HepG2 (cell line): Measurements from ENCODE around the gene TBC1D10B. TPM values are rescaled to one million over a fixed set of nuclear protein-coding genes. Genes with fewer than 3 reads are reported as not detected.

Experiments
- BCL6 ChIP-seq: IDR thresholded peaks from 2 replicates; pipeline ENCODE4 v1.6.1; 2016; ENCODE audit warnings: missing genetic modification reagents, missing compliant biosample characterization
- CHD2 ChIP-seq: IDR thresholded peaks from 2 replicates; pipeline ENCODE4 v1.6.1; 2011; ENCODE audit warnings: low read depth, low read length, improper control_type of control experiment
- HMG20B ChIP-seq: conservative IDR thresholded peaks from 2 replicates; pipeline ENCODE4 v1.6.1; 2016; ENCODE audit warnings: missing genetic modification reagents, missing compliant biosample characterization
- MAF1 ChIP-seq: sonication (generic); formaldehyde crosslinking; IDR thresholded peaks from 2 replicates; pipeline ENCODE4 v1.5.0; 2020; ENCODE audit warnings: missing genetic modification reagents, borderline replicate concordance
- TAF1 ChIP-seq: sonication (generic); formaldehyde crosslinking; IDR thresholded peaks from 2 replicates; pipeline ENCODE4 v1.4.0; 2020; ENCODE audit warnings: missing genetic modification reagents
- ZNF234 ChIP-seq: sonication (generic); formaldehyde crosslinking; conservative IDR thresholded peaks from 2 replicates; pipeline ENCODE4 v1.5.1; 2020; ENCODE audit warnings: mild to moderate bottlenecking, missing genetic modification reagents
- ZNF256 ChIP-seq: sonication (generic); formaldehyde crosslinking; conservative IDR thresholded peaks from 2 replicates; pipeline ENCODE4 v1.4.0; 2020; ENCODE audit warnings: missing genetic modification reagents
- ZNF484 ChIP-seq: sonication (generic); formaldehyde crosslinking; IDR thresholded peaks from 2 replicates; pipeline ENCODE4 v1.5.1; 2020; ENCODE audit warnings: mild to moderate bottlenecking, low read depth, missing genetic modification reagents, borderline replicate concordance
- polyA plus RNA-seq, 8 experiments: library from polyadenylated mRNA; depleted of rRNA in 3 of 8; stranded (reverse) in 7 of 8; unstranded in 1 of 8; fragments of >200 nt; fragmentation: Illumina TruSeq in 4 of 8; extraction: Trizol in 4 of 8; gene quantifications; 2 replicates each; pipeline versions ENCODE4 v1.2.1 to v1.2.3, GENCODE V29; 2011 to 2016; ENCODE audit warnings: low read depth in 4 of 8, missing spikeins in 1 of 8, mixed read lengths in 1 of 8; ENCODE audit not compliant: insufficient read depth in 1 of 8
- total RNA-seq, 5 experiments: library from RNA; depleted of rRNA; stranded (reverse); fragments of >200 nt; fragmentation: Illumina TruSeq; extraction: Trizol; gene quantifications; 2 replicates each; pipeline ENCODE4 v1.2.3, GENCODE V29; 2016; ENCODE audit warnings: low read depth in 1 of 5
- TF ChIP-seq, protein P1 (sequence below): sonication (generic); formaldehyde crosslinking; IDR thresholded peaks from 2 replicates; pipeline ENCODE4 v1.5.0; 2020; ENCODE audit warnings: missing genetic modification reagents
- TF ChIP-seq, protein P2 (sequence below): sonication (generic); formaldehyde crosslinking; IDR thresholded peaks from 2 replicates; pipeline ENCODE4 v1.9.0; 2021; ENCODE audit warnings: mild to moderate bottlenecking, missing genetic modification reagents
- TF ChIP-seq, protein P3 (sequence below): IDR thresholded peaks from 2 replicates; pipeline ENCODE4 v1.4.0; 2020; ENCODE audit warnings: mild to moderate bottlenecking, missing genetic modification reagents
- TF ChIP-seq, protein P4 (sequence below): sonication (generic); formaldehyde crosslinking; IDR thresholded peaks from 2 replicates; pipeline ENCODE4 v1.5.1; 2020; ENCODE audit warnings: mild to moderate bottlenecking, missing genetic modification reagents, moderate library complexity

The TBC1D10B gene
- total and polyA plus RNA-seq, 2 of the 13 experiments (the other 11 are each of a cell fraction or from before 2014, with no cell fraction given) = 15.7 to 24.8 TPM

DNA sequence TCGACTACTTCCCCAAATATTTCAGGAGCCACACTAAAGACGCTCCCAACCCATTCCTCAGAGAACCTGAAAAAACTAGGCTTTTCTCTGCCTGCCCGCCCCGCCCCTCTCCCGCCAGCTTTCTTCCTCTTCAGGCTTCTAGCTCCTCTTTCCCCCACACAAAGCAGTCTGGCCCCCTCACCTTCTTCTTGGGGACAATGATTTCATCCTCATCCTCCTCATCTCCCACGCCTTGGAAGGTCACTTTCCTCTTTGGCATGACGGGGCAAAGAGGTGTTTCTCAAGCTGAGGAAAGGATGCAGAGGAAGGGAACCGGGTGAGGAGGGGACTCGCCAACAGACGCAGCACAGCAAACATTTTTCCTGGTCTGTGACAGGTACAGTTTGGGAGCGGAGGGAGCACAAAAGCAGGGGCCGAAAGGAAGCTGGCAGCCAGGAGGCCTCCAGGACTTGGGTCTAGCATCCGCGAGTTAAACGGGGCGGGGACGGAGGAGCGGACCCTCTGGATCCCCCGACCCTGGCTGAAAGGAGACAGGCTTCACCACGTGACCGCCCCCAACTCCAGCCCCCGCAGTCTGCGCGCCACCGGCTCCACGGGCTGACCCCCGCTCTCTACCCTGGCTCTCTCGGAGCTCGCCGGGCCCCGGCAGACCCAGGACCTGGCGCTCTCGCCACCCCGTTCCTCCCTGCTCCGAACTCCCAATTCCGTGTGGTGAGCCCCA is 15.7 kb downstream of the TBC1D10B start (continued):
- TF ChIP-seq, protein P1, sequence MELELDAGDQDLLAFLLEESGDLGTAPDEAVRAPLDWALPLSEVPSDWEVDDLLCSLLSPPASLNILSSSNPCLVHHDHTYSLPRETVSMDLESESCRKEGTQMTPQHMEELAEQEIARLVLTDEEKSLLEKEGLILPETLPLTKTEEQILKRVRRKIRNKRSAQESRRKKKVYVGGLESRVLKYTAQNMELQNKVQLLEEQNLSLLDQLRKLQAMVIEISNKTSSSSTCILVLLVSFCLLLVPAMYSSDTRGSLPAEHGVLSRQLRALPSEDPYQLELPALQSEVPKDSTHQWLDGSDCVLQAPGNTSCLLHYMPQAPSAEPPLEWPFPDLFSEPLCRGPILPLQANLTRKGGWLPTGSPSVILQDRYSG = no peak
- TF ChIP-seq, protein P2, sequence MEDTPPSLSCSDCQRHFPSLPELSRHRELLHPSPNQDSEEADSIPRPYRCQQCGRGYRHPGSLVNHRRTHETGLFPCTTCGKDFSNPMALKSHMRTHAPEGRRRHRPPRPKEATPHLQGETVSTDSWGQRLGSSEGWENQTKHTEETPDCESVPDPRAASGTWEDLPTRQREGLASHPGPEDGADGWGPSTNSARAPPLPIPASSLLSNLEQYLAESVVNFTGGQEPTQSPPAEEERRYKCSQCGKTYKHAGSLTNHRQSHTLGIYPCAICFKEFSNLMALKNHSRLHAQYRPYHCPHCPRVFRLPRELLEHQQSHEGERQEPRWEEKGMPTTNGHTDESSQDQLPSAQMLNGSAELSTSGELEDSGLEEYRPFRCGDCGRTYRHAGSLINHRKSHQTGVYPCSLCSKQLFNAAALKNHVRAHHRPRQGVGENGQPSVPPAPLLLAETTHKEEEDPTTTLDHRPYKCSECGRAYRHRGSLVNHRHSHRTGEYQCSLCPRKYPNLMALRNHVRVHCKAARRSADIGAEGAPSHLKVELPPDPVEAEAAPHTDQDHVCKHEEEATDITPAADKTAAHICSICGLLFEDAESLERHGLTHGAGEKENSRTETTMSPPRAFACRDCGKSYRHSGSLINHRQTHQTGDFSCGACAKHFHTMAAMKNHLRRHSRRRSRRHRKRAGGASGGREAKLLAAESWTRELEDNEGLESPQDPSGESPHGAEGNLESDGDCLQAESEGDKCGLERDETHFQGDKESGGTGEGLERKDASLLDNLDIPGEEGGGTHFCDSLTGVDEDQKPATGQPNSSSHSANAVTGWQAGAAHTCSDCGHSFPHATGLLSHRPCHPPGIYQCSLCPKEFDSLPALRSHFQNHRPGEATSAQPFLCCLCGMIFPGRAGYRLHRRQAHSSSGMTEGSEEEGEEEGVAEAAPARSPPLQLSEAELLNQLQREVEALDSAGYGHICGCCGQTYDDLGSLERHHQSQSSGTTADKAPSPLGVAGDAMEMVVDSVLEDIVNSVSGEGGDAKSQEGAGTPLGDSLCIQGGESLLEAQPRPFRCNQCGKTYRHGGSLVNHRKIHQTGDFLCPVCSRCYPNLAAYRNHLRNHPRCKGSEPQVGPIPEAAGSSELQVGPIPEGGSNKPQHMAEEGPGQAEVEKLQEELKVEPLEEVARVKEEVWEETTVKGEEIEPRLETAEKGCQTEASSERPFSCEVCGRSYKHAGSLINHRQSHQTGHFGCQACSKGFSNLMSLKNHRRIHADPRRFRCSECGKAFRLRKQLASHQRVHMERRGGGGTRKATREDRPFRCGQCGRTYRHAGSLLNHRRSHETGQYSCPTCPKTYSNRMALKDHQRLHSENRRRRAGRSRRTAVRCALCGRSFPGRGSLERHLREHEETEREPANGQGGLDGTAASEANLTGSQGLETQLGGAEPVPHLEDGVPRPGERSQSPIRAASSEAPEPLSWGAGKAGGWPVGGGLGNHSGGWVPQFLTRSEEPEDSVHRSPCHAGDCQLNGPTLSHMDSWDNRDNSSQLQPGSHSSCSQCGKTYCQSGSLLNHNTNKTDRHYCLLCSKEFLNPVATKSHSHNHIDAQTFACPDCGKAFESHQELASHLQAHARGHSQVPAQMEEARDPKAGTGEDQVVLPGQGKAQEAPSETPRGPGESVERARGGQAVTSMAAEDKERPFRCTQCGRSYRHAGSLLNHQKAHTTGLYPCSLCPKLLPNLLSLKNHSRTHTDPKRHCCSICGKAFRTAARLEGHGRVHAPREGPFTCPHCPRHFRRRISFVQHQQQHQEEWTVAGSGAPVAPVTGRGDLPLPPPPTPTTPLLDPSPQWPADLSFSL (CRISPR knock-in tag) = no peak
- TF ChIP-seq ZNF234 = 0 out of 2 replicates have a peak, but pooled peaks have one; percentile 38
- TF ChIP-seq HMG20B (CRISPR knock-in tag) = no peak
- no peak for TF ChIP-seq BCL6 (CRISPR knock-in tag)
- TF ChIP-seq MAF1 (CRISPR knock-in tag) = no peak
- TF ChIP-seq, protein P3, sequence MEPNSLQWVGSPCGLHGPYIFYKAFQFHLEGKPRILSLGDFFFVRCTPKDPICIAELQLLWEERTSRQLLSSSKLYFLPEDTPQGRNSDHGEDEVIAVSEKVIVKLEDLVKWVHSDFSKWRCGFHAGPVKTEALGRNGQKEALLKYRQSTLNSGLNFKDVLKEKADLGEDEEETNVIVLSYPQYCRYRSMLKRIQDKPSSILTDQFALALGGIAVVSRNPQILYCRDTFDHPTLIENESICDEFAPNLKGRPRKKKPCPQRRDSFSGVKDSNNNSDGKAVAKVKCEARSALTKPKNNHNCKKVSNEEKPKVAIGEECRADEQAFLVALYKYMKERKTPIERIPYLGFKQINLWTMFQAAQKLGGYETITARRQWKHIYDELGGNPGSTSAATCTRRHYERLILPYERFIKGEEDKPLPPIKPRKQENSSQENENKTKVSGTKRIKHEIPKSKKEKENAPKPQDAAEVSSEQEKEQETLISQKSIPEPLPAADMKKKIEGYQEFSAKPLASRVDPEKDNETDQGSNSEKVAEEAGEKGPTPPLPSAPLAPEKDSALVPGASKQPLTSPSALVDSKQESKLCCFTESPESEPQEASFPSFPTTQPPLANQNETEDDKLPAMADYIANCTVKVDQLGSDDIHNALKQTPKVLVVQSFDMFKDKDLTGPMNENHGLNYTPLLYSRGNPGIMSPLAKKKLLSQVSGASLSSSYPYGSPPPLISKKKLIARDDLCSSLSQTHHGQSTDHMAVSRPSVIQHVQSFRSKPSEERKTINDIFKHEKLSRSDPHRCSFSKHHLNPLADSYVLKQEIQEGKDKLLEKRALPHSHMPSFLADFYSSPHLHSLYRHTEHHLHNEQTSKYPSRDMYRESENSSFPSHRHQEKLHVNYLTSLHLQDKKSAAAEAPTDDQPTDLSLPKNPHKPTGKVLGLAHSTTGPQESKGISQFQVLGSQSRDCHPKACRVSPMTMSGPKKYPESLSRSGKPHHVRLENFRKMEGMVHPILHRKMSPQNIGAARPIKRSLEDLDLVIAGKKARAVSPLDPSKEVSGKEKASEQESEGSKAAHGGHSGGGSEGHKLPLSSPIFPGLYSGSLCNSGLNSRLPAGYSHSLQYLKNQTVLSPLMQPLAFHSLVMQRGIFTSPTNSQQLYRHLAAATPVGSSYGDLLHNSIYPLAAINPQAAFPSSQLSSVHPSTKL (CRISPR knock-in tag) = no peak
- TF ChIP-seq TAF1 (CRISPR knock-in tag) = no peak
- TF ChIP-seq ZNF484 = no peak
- TF ChIP-seq, protein P4, sequence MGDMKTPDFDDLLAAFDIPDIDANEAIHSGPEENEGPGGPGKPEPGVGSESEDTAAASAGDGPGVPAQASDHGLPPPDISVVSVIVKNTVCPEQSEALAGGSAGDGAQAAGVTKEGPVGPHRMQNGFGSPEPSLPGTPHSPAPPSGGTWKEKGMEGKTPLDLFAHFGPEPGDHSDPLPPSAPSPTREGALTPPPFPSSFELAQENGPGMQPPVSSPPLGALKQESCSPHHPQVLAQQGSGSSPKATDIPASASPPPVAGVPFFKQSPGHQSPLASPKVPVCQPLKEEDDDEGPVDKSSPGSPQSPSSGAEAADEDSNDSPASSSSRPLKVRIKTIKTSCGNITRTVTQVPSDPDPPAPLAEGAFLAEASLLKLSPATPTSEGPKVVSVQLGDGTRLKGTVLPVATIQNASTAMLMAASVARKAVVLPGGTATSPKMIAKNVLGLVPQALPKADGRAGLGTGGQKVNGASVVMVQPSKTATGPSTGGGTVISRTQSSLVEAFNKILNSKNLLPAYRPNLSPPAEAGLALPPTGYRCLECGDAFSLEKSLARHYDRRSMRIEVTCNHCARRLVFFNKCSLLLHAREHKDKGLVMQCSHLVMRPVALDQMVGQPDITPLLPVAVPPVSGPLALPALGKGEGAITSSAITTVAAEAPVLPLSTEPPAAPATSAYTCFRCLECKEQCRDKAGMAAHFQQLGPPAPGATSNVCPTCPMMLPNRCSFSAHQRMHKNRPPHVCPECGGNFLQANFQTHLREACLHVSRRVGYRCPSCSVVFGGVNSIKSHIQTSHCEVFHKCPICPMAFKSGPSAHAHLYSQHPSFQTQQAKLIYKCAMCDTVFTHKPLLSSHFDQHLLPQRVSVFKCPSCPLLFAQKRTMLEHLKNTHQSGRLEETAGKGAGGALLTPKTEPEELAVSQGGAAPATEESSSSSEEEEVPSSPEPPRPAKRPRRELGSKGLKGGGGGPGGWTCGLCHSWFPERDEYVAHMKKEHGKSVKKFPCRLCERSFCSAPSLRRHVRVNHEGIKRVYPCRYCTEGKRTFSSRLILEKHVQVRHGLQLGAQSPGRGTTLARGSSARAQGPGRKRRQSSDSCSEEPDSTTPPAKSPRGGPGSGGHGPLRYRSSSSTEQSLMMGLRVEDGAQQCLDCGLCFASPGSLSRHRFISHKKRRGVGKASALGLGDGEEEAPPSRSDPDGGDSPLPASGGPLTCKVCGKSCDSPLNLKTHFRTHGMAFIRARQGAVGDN (CRISPR knock-in tag) = no peak
- TF ChIP-seq ZNF256 = no peak
- TF ChIP-seq CHD2 = no peak
